Ascending aorta (tissue), 2 donors: ENCODE data around the gene METTL26. TPM values are rescaled to one million over a fixed set of nuclear protein-coding genes. Genes with fewer than 3 reads are reported as not detected.

ENCODE experiments used
- DNase-seq, 2 donors: peaks; one replicate each; pipeline ENCODE4 v3.0.0-alpha.2; 2019; ENCODE audit warnings: low spot score in 2 of 2
- H3K27ac ChIP-seq, 2 donors: fragments of 200-600 bp; sonication (generic); one replicate each; pipeline ENCODE4 v1.5.1; 2016 to 2017; ENCODE audit warnings: mild to moderate bottlenecking in 1 of 2
- H3K27me3 ChIP-seq: fragments of 200-600 bp; sonication (generic); one replicate; pipeline ENCODE4 v1.5.1; 2017
- H3K36me3 ChIP-seq, 2 donors: fragments of 200-600 bp; sonication (generic); one replicate each; pipeline ENCODE4 v1.5.1; 2016
- H3K4me1 ChIP-seq, 2 donors: fragments of 200-600 bp; sonication (generic); one replicate each; pipeline ENCODE4 v1.5.1; 2016 to 2017; ENCODE audit warnings: mild to moderate bottlenecking in 1 of 2
- H3K4me3 ChIP-seq, 2 donors: fragments of 200-600 bp; sonication (generic); one replicate each; pipeline ENCODE4 v1.5.1; 2016 to 2017; ENCODE audit warnings: mild to moderate bottlenecking in 1 of 2
- H3K9me3 ChIP-seq, 2 donors: fragments of 200-600 bp; sonication (generic); one replicate each; pipeline ENCODE4 v1.5.1; 2016
- intact Hi-C: fragments of 100-400 bp; cut with DNase I; formaldehyde crosslinking; loops from one replicate; pipeline ENCODE4 v1.15.1; 2023
- total RNA-seq: library from RNA; depleted of rRNA; stranded (reverse); fragments of >200 nt; gene quantifications from one replicate; pipeline ENCODE4 v1.1.0, GENCODE V29; 2016
- TF ChIP-seq, protein P1 (sequence below), 3 experiments: fragments of 200-600 bp in 2 of 3; fragments of 450-650 bp in 1 of 3; sonication (generic) in 2 of 3; IDR thresholded peaks; one replicate each; pipeline ENCODE4 v1.5.1; 2016 to 2019; ENCODE audit warnings: antibody characterized with exemption in 3 of 3, mild to moderate bottlenecking in 1 of 3, moderate library complexity in 1 of 3

METTL26 gene
- total RNA-seq, 1 donor from 2014 or later: 523 TPM

DNA sequence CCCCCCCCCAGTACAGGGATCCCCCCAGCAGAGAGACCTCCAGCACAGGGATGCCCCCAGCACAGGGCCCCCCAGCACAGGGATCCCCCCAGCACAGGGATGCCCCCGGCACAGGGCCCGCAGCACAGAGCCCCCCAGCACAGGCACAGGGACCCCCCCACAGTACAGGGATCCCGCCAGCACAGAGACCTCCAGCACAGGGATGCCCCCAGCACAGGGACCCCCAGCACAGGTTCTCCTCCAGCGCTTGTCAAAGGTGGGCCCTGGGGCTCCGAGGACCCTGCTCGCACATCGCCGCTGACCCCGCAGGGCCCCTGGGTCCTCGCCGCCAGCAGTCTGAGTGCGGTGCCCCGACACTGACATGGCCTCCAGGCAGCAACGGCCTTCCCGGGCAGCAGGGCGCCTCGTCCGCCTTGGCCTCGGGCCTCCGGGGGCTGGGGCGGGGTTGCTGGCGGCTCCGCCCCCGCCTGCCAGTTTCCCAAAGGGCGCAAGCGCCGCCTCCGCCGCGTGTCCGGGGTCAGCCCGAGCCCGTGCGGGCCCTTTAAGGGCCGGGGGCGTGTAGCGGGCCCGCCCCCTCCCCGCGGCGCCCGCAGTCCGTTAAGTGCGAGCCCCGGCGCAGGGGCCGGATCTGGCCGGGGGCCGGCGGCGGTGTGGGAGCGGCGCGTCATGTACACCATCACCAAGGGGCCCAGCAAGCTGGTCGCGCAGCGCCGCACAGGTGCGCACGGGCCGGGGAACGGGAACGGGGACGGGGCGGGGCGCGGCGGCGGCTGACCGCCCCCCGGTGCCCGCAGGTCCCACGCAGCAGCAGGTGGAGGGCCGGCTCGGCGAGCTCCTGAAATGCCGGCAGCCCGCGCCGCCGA is 5.5 kb upstream of the METTL26 start, which contains the start of gene MCRIP2:
MCRIP2 (plus strand) TSS at position 503 of the 863 bp plus-strand sequence; CDS start at position 667, 164 bp downstream.
- intact Hi-C loops: no loop called here
- H3K4me1 ChIP-seq: peaks cover 6 to 18% of the 10 kb centered on the region in 2 donors

DNA sequence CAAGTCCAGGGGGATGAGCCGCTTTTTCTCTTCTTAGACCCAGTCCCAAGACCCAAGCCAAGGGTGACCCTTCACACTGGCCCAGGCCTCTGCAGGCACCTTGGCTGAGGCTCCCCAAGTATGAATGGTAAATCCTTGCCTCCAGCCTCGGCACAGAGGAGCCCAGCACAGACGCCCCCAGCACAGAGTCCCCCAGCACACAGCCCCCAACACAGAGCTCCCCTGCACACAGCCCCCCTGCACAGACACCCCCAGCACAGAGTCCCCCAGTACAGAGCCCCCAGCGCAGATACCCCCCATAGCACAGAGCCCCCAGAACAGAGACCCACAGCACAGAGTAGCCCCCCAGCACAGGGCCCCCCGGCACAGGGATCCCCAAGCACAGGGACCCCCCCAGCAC is 4.5 kb upstream of the METTL26 start:
- no peaks in the 10 kb centered on the region for H3K9me3 ChIP-seq
- no peaks in the 10 kb centered on the region for H3K27me3 ChIP-seq
- no peaks in the 10 kb centered on the region for H3K36me3 ChIP-seq
- TF ChIP-seq, protein P1, sequence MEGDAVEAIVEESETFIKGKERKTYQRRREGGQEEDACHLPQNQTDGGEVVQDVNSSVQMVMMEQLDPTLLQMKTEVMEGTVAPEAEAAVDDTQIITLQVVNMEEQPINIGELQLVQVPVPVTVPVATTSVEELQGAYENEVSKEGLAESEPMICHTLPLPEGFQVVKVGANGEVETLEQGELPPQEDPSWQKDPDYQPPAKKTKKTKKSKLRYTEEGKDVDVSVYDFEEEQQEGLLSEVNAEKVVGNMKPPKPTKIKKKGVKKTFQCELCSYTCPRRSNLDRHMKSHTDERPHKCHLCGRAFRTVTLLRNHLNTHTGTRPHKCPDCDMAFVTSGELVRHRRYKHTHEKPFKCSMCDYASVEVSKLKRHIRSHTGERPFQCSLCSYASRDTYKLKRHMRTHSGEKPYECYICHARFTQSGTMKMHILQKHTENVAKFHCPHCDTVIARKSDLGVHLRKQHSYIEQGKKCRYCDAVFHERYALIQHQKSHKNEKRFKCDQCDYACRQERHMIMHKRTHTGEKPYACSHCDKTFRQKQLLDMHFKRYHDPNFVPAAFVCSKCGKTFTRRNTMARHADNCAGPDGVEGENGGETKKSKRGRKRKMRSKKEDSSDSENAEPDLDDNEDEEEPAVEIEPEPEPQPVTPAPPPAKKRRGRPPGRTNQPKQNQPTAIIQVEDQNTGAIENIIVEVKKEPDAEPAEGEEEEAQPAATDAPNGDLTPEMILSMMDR (IDR thresholded peaks at IDR 0.05): no peak
- intact Hi-C loops: no loop called here
- no peak overlapping the region for H3K4me3 ChIP-seq
- no peak for DNase-seq
- peaks cover 7 to 20% of the 10 kb centered on the region in 2 donors for H3K4me1 ChIP-seq
- H3K27ac ChIP-seq: no peak overlapping the region

More for the DNA sequence above, 5.5 kb upstream of the METTL26 start, which contains the start of gene MCRIP2:
- TF ChIP-seq, protein P1 (IDR thresholded peaks at IDR 0.05): no peak
- Histone ChIP-seq H3K27me3 (no peaks in the 10 kb centered on the region), H3K36me3 (no peaks in the 10 kb centered on the region), H3K27ac (peak within 1 kb of the TSS; percentile 52 to 72), H3K4me3 (peak within 1 kb of the TSS; percentile 86 to 92), H3K9me3 (no peaks in the 10 kb centered on the region)
- peak in 1 of 2 donors; percentile 90 for DNase-seq

DNA sequence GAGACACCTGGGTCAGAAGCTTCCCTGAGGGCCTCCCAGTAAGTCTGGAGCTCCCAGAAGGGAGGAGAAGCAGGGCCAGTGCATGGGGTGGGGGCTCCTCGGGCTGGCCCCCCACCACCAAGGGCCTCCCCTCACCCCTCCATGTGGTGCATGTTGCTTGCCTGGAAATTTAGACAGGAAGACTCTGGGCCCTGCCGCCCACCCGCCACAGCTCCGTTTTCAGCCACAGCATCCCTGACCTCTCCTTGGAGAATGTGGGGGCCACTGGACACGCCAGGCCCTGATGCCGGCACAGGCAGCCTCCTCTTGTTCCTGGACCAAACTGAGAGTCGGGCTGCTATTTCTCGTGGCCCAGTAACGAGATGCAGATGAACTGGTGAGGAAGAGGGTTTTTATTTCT is 2.7 kb upstream of the METTL26 start:
- Histone ChIP-seq H3K27ac (no peak overlapping the region), H3K27me3 (no peaks in the 10 kb centered on the region), H3K4me1 (peaks cover 12 to 27% of the 10 kb centered on the region in 2 donors), H3K36me3 (peaks cover 5% of the 10 kb centered on the region in 2 donors), H3K9me3 (no peaks in the 10 kb centered on the region), H3K4me3 (no peak overlapping the region)
- intact Hi-C loops: loop anchor here (5.0 kb wide), 1 partner anchor 973 kb away; the partner anchor contains the start of genes CRAMP1 and IFT140
- no peak for DNase-seq
- TF ChIP-seq, protein P1 (IDR thresholded peaks at IDR 0.05): no peak

DNA sequence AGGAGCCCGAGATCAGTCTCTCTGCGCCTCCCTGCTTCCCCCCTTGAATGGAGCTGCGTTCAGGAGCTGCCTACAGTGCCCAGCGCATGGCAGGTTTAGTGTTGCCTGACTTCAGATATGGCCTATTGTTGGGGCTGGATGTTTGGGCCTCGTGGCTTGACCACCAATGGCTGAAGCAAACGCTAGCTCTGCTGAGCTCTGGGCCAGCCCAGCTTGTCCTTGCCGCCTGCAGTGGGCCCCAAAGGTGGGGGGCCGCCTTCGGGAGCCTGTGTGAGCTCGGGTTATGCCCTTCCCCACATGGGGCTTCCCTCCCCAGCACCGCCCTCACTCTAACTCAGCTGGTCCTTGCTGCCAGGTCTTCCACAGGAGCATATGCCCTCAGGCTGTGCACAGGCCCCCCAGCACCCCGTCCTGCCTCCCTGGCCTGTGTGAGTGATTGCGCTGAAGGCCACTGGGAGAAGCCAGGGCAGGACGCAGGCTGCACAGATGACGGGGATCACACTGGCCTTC is 2.0 kb upstream of the METTL26 start:
- no peak overlapping the region for H3K4me3 ChIP-seq
- DNase-seq: no peak
- no peaks in the 10 kb centered on the region for H3K27me3 ChIP-seq
- TF ChIP-seq, protein P1 (IDR thresholded peaks at IDR 0.05): no peak
- intact Hi-C loops: loop anchor here (5.0 kb wide), 1 partner anchor 974 kb away; the partner anchor contains the start of genes CRAMP1 and IFT140
- peaks cover 11 to 26% of the 10 kb centered on the region in 2 donors for H3K4me1 ChIP-seq
- H3K9me3 ChIP-seq: no peaks in the 10 kb centered on the region
- H3K36me3 ChIP-seq: peaks cover 12 to 13% of the 10 kb centered on the region in 2 donors
- peak overlapping the region; percentile 58 to 99 for H3K27ac ChIP-seq

DNA sequence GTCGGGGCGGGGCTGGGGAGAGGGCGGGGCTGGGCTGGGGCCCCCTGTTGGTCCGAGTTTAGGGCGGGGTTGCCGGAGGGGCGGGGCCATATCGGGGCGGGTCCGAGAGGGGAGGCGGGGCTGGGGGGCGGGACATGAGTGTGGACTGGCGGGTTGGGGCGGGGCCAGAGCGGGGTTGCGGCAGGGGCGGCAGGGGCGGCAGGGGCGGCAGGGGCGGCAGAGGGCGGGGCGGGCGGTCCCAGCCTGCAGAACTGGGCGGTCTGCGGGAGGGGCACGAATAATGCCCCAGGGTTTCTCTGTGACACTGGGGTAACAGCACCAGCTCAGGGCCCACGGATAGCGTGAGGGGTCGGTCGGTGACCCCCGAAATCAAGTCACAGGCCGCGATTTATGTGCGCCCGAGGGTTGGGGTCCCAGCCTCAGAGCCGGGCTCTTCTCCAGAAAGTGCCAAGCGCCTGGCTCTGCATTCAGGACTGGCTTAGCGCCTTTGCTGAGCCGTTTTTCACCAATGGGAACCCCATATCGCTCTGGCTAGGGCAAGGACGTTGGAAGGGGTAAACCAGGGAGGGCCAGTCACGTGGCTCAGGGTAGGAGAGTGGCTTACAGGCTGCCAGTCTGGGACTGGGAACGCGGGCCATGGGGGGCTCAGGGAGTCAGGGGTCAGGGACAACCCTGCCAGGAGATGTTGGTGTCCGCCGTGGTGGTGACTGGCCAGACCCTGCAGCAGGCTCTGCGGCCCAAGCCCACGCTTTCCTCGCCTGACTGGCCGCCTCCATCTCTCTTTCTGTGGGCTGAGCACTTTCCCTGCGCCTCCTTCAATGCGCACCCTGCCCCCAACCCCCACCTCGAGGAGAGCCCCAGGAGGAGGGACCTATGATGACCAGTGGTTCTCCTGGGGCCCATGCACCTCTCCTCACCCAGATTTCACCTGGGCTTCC is 1.2 kb upstream of the METTL26 start:
- intact Hi-C loops: loop anchor here (1.0 to 5.0 kb wide), 5 partner anchors 12 to 975 kb away; partner anchors contain the start of genes CAPN15, CRAMP1, IFT140 and STUB1
- TF ChIP-seq, protein P1 (IDR thresholded peaks at IDR 0.05): no peak

More for the DNA sequence above, 1.2 kb upstream of the METTL26 start:
- H3K4me1 ChIP-seq: peaks cover 6 to 19% of the 10 kb centered on the region in 2 donors
- no peak for DNase-seq
- H3K4me3 ChIP-seq: peak overlapping the region; percentile 81 to 97
- no peaks in the 10 kb centered on the region for H3K9me3 ChIP-seq
- no peaks in the 10 kb centered on the region for H3K27me3 ChIP-seq
- H3K36me3 ChIP-seq: peaks cover 12 to 17% of the 10 kb centered on the region in 2 donors
- peak overlapping the region; percentile 94 to 99 for H3K27ac ChIP-seq
